GM10266 (cell line): ENCODE measurements around the gene C10orf90.

ENCODE experiments used
- DNase-seq: peaks from one replicate; pipeline ENCODE4 v3.0.0; 2012; ENCODE audit errors: extremely low spot score
- TF ChIP-seq, protein P1 (sequence below): IDR thresholded peaks from 2 replicates; pipeline ENCODE4 v1.5.1; 2012; ENCODE audit warnings: mild to moderate bottlenecking, low read depth; ENCODE audit not compliant: control insufficient read depth, insufficient read depth; ENCODE audit errors: missing control alignments

The C10orf90 gene

DNA sequence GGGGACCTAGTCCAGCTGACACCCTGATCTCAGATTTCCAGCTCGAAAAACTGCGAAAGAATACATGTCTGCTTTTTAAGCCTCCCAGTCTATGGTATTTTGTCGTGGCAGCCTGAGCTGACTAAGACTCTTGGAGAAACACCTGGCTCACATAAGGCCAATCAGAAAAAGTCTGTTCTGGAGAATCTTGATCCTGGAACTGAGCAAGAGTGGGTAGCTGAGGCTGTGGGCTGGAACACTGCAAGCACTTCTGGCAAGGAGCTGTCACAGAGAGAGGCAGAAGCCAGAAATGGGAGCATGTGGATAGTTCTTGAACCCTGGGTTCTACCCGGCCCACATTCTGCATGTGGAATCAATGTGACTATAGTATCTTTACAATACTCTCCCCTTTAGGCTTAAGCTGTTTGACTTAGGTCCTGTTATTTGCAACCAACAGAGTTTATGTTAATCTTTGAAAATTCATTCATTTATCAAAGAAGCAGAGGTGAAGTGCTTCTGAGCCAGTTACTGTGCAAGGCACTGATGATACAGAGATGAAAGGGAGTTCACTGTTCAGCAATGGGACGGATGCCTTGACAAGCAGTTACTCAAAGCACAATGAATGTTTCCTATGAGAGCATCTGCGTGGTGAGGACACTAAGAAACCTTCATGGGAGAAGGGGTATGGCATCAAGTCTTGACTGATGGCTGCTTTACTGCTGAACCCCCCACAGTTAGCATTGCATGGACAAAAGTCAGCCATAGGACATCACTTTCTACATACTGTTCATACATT, 4.4 kb upstream of the C10orf90 start:
- TF ChIP-seq, protein P1, sequence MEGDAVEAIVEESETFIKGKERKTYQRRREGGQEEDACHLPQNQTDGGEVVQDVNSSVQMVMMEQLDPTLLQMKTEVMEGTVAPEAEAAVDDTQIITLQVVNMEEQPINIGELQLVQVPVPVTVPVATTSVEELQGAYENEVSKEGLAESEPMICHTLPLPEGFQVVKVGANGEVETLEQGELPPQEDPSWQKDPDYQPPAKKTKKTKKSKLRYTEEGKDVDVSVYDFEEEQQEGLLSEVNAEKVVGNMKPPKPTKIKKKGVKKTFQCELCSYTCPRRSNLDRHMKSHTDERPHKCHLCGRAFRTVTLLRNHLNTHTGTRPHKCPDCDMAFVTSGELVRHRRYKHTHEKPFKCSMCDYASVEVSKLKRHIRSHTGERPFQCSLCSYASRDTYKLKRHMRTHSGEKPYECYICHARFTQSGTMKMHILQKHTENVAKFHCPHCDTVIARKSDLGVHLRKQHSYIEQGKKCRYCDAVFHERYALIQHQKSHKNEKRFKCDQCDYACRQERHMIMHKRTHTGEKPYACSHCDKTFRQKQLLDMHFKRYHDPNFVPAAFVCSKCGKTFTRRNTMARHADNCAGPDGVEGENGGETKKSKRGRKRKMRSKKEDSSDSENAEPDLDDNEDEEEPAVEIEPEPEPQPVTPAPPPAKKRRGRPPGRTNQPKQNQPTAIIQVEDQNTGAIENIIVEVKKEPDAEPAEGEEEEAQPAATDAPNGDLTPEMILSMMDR, result no peak
- DNase-seq, result no peak

DNA sequence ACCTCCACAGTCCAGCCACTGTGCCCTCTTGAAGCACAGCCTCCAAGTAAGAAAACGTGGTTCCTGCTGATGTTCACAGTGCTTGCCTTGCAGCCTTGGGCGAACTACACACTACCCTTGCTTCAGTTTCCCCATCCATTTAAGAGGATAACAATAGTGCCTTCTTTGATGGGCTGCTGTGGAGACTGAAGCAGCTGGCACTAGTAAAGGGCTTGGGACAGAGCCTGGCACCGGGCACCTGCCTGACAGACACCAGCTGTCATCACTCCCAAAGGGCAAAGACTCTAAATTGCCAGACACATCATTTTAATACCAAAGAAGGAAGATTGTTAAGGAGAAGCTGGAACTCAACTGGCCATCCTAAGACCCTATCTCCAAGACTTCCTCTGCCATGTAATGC, 3.1 kb upstream of the C10orf90 start:
- TF ChIP-seq, protein P1, result no peak
- no peak for DNase-seq

DNA sequence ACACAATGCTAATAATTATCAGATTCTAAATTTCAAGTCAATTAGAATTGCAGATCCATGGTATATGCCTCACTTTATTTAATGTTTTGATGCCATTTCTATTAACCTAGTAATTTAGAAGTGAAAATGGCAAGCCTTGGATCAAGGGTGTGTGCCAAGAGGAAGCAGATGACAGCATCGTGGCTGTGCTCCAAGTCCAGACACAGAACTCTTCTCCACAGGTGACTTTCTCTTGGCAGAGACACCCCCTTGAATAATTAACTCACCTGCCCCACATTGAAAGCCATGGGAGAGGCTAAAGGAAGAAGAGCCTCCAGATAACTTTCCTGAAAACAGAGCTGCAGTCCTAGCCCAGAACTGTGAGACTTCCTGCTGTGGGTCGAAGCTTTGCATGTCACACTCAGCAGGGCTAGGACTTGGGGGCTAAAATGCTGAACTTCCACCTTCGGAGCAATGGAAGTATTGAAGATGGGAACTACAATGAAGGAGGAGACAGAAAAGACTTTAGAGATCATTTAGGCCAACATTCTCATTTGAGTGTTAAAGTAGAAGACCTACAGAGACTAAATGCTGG, 996 bp upstream of the C10orf90 start:
- TF ChIP-seq, protein P1, result no peak

DNA sequence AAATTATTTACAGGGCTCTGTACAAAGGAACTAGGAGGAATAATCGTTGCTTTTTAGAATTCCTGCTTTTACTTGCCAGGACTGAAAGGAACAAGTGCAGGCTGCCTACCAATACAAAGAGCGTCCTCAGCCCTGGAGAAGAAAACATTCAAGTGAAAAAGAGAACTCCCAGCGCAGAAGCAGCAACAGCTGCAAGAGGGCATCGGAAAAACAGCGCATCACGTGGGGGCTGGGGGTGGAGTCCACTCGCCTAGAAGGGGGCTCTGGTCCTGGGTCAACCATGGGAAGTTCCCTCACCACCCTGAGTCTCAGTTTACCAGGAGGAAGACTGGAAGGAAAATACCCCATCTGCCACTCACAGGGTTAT, 385 bp upstream of the C10orf90 start:
- no peak for DNase-seq
- TF ChIP-seq, protein P1, result no peak

More for the DNA sequence above, 996 bp upstream of the C10orf90 start:
- no peak for DNase-seq

DNA sequence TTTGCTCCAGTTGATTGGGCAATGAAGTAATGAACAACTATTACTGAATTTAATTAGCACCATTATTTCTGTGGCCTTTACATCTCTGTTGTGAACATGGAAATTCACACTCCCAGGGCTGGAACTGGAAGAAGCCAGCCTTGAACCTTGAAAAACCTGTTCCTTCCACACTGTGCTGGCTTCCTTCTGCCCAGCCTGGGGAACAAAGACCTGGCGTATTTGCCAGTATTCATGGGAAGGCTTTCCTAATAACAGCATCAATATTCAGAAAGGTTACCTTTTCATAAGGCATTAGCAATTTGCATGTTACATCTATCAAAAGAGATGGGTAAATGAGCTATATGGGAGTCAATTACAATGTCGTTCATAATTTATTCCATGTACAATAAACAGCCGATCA, 1.3 kb downstream of the C10orf90 start:
- TF ChIP-seq, protein P1, result no peak
- DNase-seq, result no peak

DNA sequence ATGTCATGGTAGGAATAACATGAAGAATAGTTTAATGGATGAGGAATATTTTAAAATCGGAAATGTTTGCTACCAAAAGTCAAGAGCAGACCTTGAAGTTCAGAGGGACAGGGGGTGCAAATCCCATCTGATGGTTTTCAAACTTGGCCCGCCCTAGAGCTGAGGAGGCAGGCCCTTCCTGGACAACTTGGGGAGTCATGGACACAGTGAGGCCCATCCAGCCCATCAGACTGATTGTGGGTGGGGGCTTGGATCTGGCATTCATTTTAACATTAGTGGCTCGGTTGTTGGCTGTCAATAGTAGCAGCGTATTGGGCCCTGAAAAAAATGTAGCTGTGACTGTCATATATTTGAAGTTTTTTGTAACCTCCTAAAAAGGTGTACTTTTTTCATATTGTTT, 2.0 kb downstream of the C10orf90 start:
- TF ChIP-seq, protein P1, result no peak
- DNase-seq, result no peak

DNA sequence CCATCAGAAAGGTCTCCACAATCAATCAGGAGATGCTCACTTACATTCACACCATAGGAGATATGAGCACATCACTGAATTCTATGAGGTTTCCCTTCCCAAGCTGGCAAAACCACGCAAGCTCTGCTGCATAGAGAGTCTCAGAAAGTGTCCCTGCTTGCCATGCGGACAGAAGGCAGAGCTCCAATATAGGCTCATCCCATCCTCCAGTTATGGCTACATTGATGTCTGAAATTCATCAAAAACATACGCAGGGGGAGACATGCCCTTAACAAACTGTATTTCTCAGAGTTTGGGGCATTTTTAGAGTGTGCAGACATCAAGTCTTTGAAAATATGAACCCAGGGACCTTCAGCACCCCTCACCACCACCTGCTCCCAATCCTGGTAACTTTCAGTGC, 2.9 kb downstream of the C10orf90 start:
- TF ChIP-seq, protein P1, result no peak
- DNase-seq, result no peak
